ENCODE measurements around the gene ARHGEF19.

Gene ARHGEF19

DNA sequence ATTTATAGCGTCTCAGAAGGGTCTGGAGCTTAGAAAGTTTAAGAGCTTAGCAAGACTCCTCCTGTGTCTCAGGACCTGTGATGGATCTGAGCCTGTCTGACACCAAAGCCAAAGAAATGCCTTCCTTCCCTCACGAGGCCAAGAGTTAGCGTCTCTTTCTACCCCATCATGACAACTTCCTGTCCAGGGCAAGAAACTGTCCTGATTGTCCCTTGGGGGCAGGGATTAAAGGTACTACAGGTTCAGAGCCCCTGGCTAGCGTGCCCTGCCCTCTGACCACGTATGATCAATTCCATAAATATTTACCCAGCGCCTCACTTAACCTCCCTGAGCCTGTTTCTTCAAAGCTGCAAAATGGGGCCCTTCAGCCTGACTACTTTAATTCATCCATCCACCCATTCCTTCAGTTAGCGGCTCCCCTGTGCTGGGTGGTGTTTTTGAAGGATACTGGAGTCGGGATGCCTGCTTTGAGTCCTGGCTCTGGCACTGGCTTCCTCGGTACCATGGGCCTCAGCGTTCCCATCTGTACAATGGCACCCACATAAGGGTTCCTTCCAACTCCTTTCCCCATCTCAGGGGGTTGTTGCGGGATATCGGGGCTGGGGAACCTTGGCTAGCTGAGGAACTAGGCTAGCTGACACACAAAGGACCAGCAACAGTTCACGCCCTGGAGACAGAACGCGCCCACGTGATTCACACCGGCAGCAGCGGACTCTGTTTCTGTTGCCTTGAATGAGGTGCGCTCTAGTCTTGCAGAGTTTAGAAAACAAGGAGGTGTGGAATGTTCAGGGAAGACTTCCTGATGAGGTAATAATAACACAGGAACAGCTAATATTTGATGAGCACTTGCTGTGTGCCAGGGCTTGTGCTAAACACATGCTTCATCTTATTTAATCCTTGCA lies 33.6 kb downstream of the ARHGEF19 start:
- H2AFZ ChIP-seq (ENCODE audit: low read length), result no peak overlapping the region
- no peak overlapping the region for H3K4me2 ChIP-seq (ENCODE audit: low read depth, low read length, poor library complexity, severe bottlenecking)
- H4K20me1 ChIP-seq (ENCODE audit: insufficient read depth, low read length, poor library complexity, severe bottlenecking), result no peaks in the 10 kb centered on the region
- H3K9me3 ChIP-seq (ENCODE audit: insufficient read depth, low read depth, low read length), result no peaks in the 10 kb centered on the region
- no peak overlapping the region for H3K4me3 ChIP-seq (ENCODE audit: low read length, poor library complexity, severe bottlenecking)
- H3F3A ChIP-seq (ENCODE audit: low read depth), result no peaks in the 10 kb centered on the region
- H3K4me1 ChIP-seq (ENCODE audit: insufficient read depth, low read length, poor library complexity, severe bottlenecking), result no peaks in the 10 kb centered on the region
- H3K9me2 ChIP-seq (replicated peaks; ENCODE audit: low read depth, low read length), result no peaks in the 10 kb centered on the region
- H3K9ac ChIP-seq (ENCODE audit: low read depth, low read length, poor library complexity, severe bottlenecking), result no peak overlapping the region
- no peaks in the 10 kb centered on the region for H3K36me3 ChIP-seq (ENCODE audit: insufficient read depth, low read length)
- TF ChIP-seq EZH2phosphoT487 (IDR thresholded peaks at IDR 0.05; ENCODE audit: borderline replicate concordance) (no peak), CTCF (conservative IDR thresholded peaks at IDR 0.05; ENCODE audit: low read length) (no peak)
- H3K79me2 ChIP-seq (ENCODE audit: insufficient read depth, low read length), result no peaks in the 10 kb centered on the region
- no peaks in the 10 kb centered on the region for H3K27me3 ChIP-seq (ENCODE audit: insufficient read depth, low read length, poor library complexity, severe bottlenecking)

GRCh38 chr1:16177306-16177705 lies 35.1 kb downstream of the ARHGEF19 start:
- H3K4me3 ChIP-seq (ENCODE audit: low read length, poor library complexity, severe bottlenecking), result no peak overlapping the region
- no peaks in the 10 kb centered on the region for H3K9me3 ChIP-seq (ENCODE audit: insufficient read depth, low read depth, low read length)
- no peak overlapping the region for H3K9ac ChIP-seq (ENCODE audit: low read depth, low read length, poor library complexity, severe bottlenecking)
- H3K79me2 ChIP-seq (ENCODE audit: insufficient read depth, low read length), result no peaks in the 10 kb centered on the region
- no peak overlapping the region for H2AFZ ChIP-seq (ENCODE audit: low read length)
- no peak overlapping the region for H3K4me2 ChIP-seq (ENCODE audit: low read depth, low read length, poor library complexity, severe bottlenecking)
- no peak for TF ChIP-seq EZH2phosphoT487 (IDR thresholded peaks at IDR 0.05; ENCODE audit: borderline replicate concordance)
- no peak for TF ChIP-seq CTCF (conservative IDR thresholded peaks at IDR 0.05; ENCODE audit: low read length)
- no peaks in the 10 kb centered on the region for H3K9me2 ChIP-seq (replicated peaks; ENCODE audit: low read depth, low read length)
- H3K4me1 ChIP-seq (ENCODE audit: insufficient read depth, low read length, poor library complexity, severe bottlenecking), result no peaks in the 10 kb centered on the region
- no peaks in the 10 kb centered on the region for H4K20me1 ChIP-seq (ENCODE audit: insufficient read depth, low read length, poor library complexity, severe bottlenecking)
- no peaks in the 10 kb centered on the region for H3F3A ChIP-seq (ENCODE audit: low read depth)
- H3K36me3 ChIP-seq (ENCODE audit: insufficient read depth, low read length), result no peaks in the 10 kb centered on the region
- H3K27me3 ChIP-seq (ENCODE audit: insufficient read depth, low read length, poor library complexity, severe bottlenecking), result no peaks in the 10 kb centered on the region

- H3K4me3 ChIP-seq (ENCODE audit: low read length, poor library complexity, severe bottlenecking), result no peak overlapping the region
- H3K4me2 ChIP-seq (ENCODE audit: low read depth, low read length, poor library complexity, severe bottlenecking), result no peak overlapping the region
- H3K27me3 ChIP-seq (ENCODE audit: insufficient read depth, low read length, poor library complexity, severe bottlenecking), result no peaks in the 10 kb centered on the region
- H3K9me2 ChIP-seq (replicated peaks; ENCODE audit: low read depth, low read length), result no peaks in the 10 kb centered on the region
- no peaks in the 10 kb centered on the region for H3K4me1 ChIP-seq (ENCODE audit: insufficient read depth, low read length, poor library complexity, severe bottlenecking)
- no peak overlapping the region for H3K9ac ChIP-seq (ENCODE audit: low read depth, low read length, poor library complexity, severe bottlenecking)
- no peaks in the 10 kb centered on the region for H3K79me2 ChIP-seq (ENCODE audit: insufficient read depth, low read length)
- H3K36me3 ChIP-seq (ENCODE audit: insufficient read depth, low read length), result no peaks in the 10 kb centered on the region
- TF ChIP-seq CTCF (conservative IDR thresholded peaks at IDR 0.05; ENCODE audit: low read length) (no peak), EZH2phosphoT487 (IDR thresholded peaks at IDR 0.05; ENCODE audit: borderline replicate concordance) (no peak)
- H3K9me3 ChIP-seq (ENCODE audit: insufficient read depth, low read depth, low read length), result no peaks in the 10 kb centered on the region
- no peak overlapping the region for H2AFZ ChIP-seq (ENCODE audit: low read length)
- no peaks in the 10 kb centered on the region for H3F3A ChIP-seq (ENCODE audit: low read depth)
- H4K20me1 ChIP-seq (ENCODE audit: insufficient read depth, low read length, poor library complexity, severe bottlenecking), result no peaks in the 10 kb centered on the region
These were observed 35.8 kb downstream of the ARHGEF19 start for GRCh38 chr1:16176653-16177052.
